ENCODE data around the gene DDX27.
"Not testable (repeated sequence)": the region's sequence is repeated elsewhere in the genome, so short reads cannot be mapped to it uniquely, and the experiment has no call there.

The DDX27 gene

GRCh38 chr20:49216991-49217578, 2.1 kb upstream of the DDX27 start:
- H3K4me3 ChIP-seq (ENCODE audit: low read depth, low read length): no peak overlapping the region
- in situ Hi-C loops (cut with HindIII; ENCODE audit: low sequenced_read_pairs): no loop called here
- peak; percentile 90 for TF ChIP-seq CTCF (IDR thresholded peaks at IDR 0.05; ENCODE audit: low read depth, low read length)
- peak; percentile 89 for DNase-seq (ENCODE audit: low read depth, low spot score)

DNA sequence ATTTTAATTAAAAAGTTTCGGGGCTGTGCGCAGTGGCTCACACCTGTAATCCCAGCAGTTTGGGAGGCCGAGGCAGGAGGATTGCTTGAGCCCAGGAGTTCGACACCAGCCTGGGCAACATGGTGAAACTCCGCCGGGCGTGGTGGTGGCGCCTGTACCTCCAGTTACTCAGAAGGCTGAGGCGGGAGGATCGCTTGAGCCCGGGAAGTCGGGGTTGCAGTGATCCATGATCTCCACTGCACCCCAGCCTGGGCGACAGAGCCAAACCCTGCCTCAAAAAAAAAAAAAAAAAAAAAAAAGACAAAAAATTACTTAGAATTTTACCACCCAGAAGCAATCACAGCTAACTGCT, 501 bp upstream of the DDX27 start:
- H3K4me3 ChIP-seq (ENCODE audit: low read depth, low read length): peak overlapping the region; percentile 100
- in situ Hi-C loops (cut with HindIII; ENCODE audit: low sequenced_read_pairs); DNase-seq (ENCODE audit: low read depth, low spot score): not testable (repeated sequence)

GRCh38 chr20:49219924-49220831, 962 bp downstream of the DDX27 start:
- no peak for TF ChIP-seq CTCF (IDR thresholded peaks at IDR 0.05; ENCODE audit: low read depth, low read length)
- H3K4me3 ChIP-seq (ENCODE audit: low read depth, low read length): peak overlapping the region; percentile 100
- in situ Hi-C loops (cut with HindIII; ENCODE audit: low sequenced_read_pairs): no loop called here
- DNase-seq (ENCODE audit: low read depth, low spot score): no peak

DNA sequence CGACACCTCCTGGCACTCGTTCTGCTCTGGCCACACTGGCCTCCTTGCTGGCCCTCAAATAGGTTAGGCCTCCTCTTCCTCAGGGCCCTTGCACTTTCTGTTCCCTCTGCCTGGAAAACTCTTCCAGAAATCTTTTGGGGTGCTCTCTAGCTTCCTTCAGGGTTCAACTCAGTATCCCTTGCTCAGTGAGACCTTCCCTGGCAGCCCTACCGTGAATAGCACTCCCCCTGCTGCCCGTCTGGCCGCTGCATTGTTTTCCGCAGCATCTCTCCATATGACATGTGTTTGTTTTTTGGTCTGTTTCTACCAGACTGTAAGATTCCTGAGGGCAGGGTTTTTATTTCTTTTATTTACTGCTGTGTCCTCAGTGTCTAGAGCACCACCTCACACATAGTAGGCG, 6.7 kb downstream of the DDX27 start:
- in situ Hi-C loops (cut with HindIII; ENCODE audit: low sequenced_read_pairs): no loop called here
- no peak overlapping the region for H3K4me3 ChIP-seq (ENCODE audit: low read depth, low read length)
- no peak for TF ChIP-seq CTCF (IDR thresholded peaks at IDR 0.05; ENCODE audit: low read depth, low read length)
- no peak for DNase-seq (ENCODE audit: low read depth, low spot score)

GRCh38 chr20:49228676-49229075, 9.5 kb downstream of the DDX27 start:
- no peak for TF ChIP-seq CTCF (IDR thresholded peaks at IDR 0.05; ENCODE audit: low read depth, low read length)
- in situ Hi-C loops (cut with HindIII; ENCODE audit: low sequenced_read_pairs): no loop called here
- DNase-seq (ENCODE audit: low read depth, low spot score): no peak
- no peak overlapping the region for H3K4me3 ChIP-seq (ENCODE audit: low read depth, low read length)

DNA sequence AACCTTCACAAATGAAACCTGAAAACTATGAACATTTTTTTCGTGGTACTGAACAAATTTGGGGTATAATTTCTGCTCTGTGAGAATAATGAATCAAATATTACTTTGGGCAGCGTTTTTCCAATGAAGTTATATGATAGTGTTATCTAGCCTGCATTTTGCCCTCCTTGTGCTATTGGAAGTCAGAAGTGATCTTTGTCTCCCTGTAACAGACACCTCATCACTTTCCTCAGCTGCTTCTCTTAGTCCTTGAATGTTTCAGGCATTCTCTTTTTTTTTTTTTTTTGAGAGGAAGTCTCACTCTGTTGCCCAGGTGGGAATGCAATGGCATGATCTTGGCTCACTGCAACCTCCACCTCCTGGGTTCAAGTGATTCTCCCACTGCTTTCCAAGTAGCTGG, 10.2 kb downstream of the DDX27 start:
- no peak overlapping the region for H3K4me3 ChIP-seq (ENCODE audit: low read depth, low read length)
- in situ Hi-C loops (cut with HindIII; ENCODE audit: low sequenced_read_pairs): no loop called here
- DNase-seq (ENCODE audit: low read depth, low spot score): no peak
- no peak for TF ChIP-seq CTCF (IDR thresholded peaks at IDR 0.05; ENCODE audit: low read depth, low read length)

GRCh38 chr20:49230021-49230420, 10.8 kb downstream of the DDX27 start:
- no peak for DNase-seq (ENCODE audit: low read depth, low spot score)
- in situ Hi-C loops (cut with HindIII; ENCODE audit: low sequenced_read_pairs): no loop called here
- no peak overlapping the region for H3K4me3 ChIP-seq (ENCODE audit: low read depth, low read length)
- no peak for TF ChIP-seq CTCF (IDR thresholded peaks at IDR 0.05; ENCODE audit: low read depth, low read length)

All from astrocyte of the spinal cord (primary cell).